ENCODE data around the gene PMM1.

Gene PMM1

GRCh38 chr22:41539146-41540005 lies 50.3 kb downstream of the PMM1 start:
- H3K27me3 ChIP-seq (ENCODE audit: control insufficient read depth in 1 of 2, insufficient read depth in 2 of 2, low read length in 2 of 2) = no peaks in the 10 kb centered on the region
- no peak overlapping the region for H3K27ac ChIP-seq (ENCODE audit: low read length)
- H3K9me3 ChIP-seq (ENCODE audit: control insufficient read depth in 2 of 2, low read length in 2 of 2) = no peaks in the 10 kb centered on the region
- H3K9ac ChIP-seq (ENCODE audit: low read length in 2 of 2) = peak overlapping the region in 1 of 2 donors; percentile 13
- peaks cover 23% of the 10 kb centered on the region for H3K4me1 ChIP-seq (ENCODE audit: control insufficient read depth, insufficient read depth, low read length)
- H3K36me3 ChIP-seq (ENCODE audit: control insufficient read depth in 2 of 2, insufficient read depth in 2 of 2, low read length in 2 of 2) = peaks cover 3 to 12% of the 10 kb centered on the region in 2 donors
- H3K4me3 ChIP-seq (ENCODE audit: low read length in 2 of 2) = no peak overlapping the region

- no peak overlapping the region for H3K27ac ChIP-seq (ENCODE audit: low read length)
Measured at GRCh38 chr22:41538583-41538982, 51.1 kb downstream of the PMM1 start.

GRCh38 chr22:41537203-41537602 lies 52.4 kb downstream of the PMM1 start:
- Histone ChIP-seq H3K4me3 (ENCODE audit: low read length in 2 of 2) (no peak overlapping the region), H3K9me3 (ENCODE audit: control insufficient read depth in 2 of 2, low read length in 2 of 2) (no peaks in the 10 kb centered on the region), H3K9ac (ENCODE audit: low read length in 2 of 2) (no peak overlapping the region), H3K27me3 (ENCODE audit: control insufficient read depth in 1 of 2, insufficient read depth in 2 of 2, low read length in 2 of 2) (no peaks in the 10 kb centered on the region), H3K4me1 (ENCODE audit: control insufficient read depth, insufficient read depth, low read length) (peaks cover 28% of the 10 kb centered on the region), H3K27ac (ENCODE audit: low read length) (no peak overlapping the region), H3K36me3 (ENCODE audit: control insufficient read depth in 2 of 2, insufficient read depth in 2 of 2, low read length in 2 of 2) (peaks cover 3 to 13% of the 10 kb centered on the region in 2 donors)

More at GRCh38 chr22:41538583-41538982, 51.1 kb downstream of the PMM1 start:
- H3K36me3 ChIP-seq (ENCODE audit: control insufficient read depth in 2 of 2, insufficient read depth in 2 of 2, low read length in 2 of 2) = peaks cover 3 to 12% of the 10 kb centered on the region in 2 donors
- peaks cover 27% of the 10 kb centered on the region for H3K4me1 ChIP-seq (ENCODE audit: control insufficient read depth, insufficient read depth, low read length)
- no peak overlapping the region for H3K9ac ChIP-seq (ENCODE audit: low read length in 2 of 2)
- no peaks in the 10 kb centered on the region for H3K27me3 ChIP-seq (ENCODE audit: control insufficient read depth in 1 of 2, insufficient read depth in 2 of 2, low read length in 2 of 2)
- H3K9me3 ChIP-seq (ENCODE audit: control insufficient read depth in 2 of 2, low read length in 2 of 2) = no peaks in the 10 kb centered on the region
- no peak overlapping the region for H3K4me3 ChIP-seq (ENCODE audit: low read length in 2 of 2)

GRCh38 chr22:41535244-41535643 lies 54.4 kb downstream of the PMM1 start:
- Histone ChIP-seq H3K9ac (ENCODE audit: low read length in 2 of 2) (no peak overlapping the region), H3K36me3 (ENCODE audit: control insufficient read depth in 2 of 2, insufficient read depth in 2 of 2, low read length in 2 of 2) (peaks cover 15 to 25% of the 10 kb centered on the region in 2 donors), H3K9me3 (ENCODE audit: control insufficient read depth in 2 of 2, low read length in 2 of 2) (no peaks in the 10 kb centered on the region)

GRCh38 chr22:41534219-41534618 lies 55.4 kb downstream of the PMM1 start:
- no peaks in the 10 kb centered on the region for H3K9me3 ChIP-seq (ENCODE audit: control insufficient read depth in 2 of 2, low read length in 2 of 2)
- H3K36me3 ChIP-seq (ENCODE audit: control insufficient read depth in 2 of 2, insufficient read depth in 2 of 2, low read length in 2 of 2) = peaks cover 14 to 22% of the 10 kb centered on the region in 2 donors
- H3K27ac ChIP-seq (ENCODE audit: low read length) = no peak overlapping the region
- peaks cover 18% of the 10 kb centered on the region for H3K4me1 ChIP-seq (ENCODE audit: control insufficient read depth, insufficient read depth, low read length)
- no peak overlapping the region for H3K4me3 ChIP-seq (ENCODE audit: low read length in 2 of 2)
- no peaks in the 10 kb centered on the region for H3K27me3 ChIP-seq (ENCODE audit: control insufficient read depth in 1 of 2, insufficient read depth in 2 of 2, low read length in 2 of 2)
- H3K9ac ChIP-seq (ENCODE audit: low read length in 2 of 2) = no peak overlapping the region

More at GRCh38 chr22:41535244-41535643, 54.4 kb downstream of the PMM1 start:
- Histone ChIP-seq H3K27me3 (ENCODE audit: control insufficient read depth in 1 of 2, insufficient read depth in 2 of 2, low read length in 2 of 2) (no peaks in the 10 kb centered on the region), H3K4me3 (ENCODE audit: low read length in 2 of 2) (no peak overlapping the region), H3K4me1 (ENCODE audit: control insufficient read depth, insufficient read depth, low read length) (peaks cover 20% of the 10 kb centered on the region), H3K27ac (ENCODE audit: low read length) (no peak overlapping the region)

- Histone ChIP-seq H3K27ac (ENCODE audit: low read length) (peak overlapping the region; percentile 67), H3K4me1 (ENCODE audit: control insufficient read depth, insufficient read depth, low read length) (peaks cover 15% of the 10 kb centered on the region), H3K9ac (ENCODE audit: low read length in 2 of 2) (peak overlapping the region in 1 of 2 donors; percentile 28), H3K27me3 (ENCODE audit: control insufficient read depth in 1 of 2, insufficient read depth in 2 of 2, low read length in 2 of 2) (no peaks in the 10 kb centered on the region), H3K4me3 (ENCODE audit: low read length in 2 of 2) (no peak overlapping the region), H3K9me3 (ENCODE audit: control insufficient read depth in 2 of 2, low read length in 2 of 2) (no peaks in the 10 kb centered on the region), H3K36me3 (ENCODE audit: control insufficient read depth in 2 of 2, insufficient read depth in 2 of 2, low read length in 2 of 2) (peaks cover 21 to 30% of the 10 kb centered on the region in 2 donors)
Measured at GRCh38 chr22:41532908-41533825, 56.5 kb downstream of the PMM1 start.

- Histone ChIP-seq H3K36me3 (ENCODE audit: control insufficient read depth in 2 of 2, insufficient read depth in 2 of 2, low read length in 2 of 2) (peaks cover 24 to 42% of the 10 kb centered on the region in 2 donors), H3K27ac (ENCODE audit: low read length) (peak overlapping the region; percentile 67)
Measured at GRCh38 chr22:41531715-41532477, 57.7 kb downstream of the PMM1 start.

GRCh38 chr22:41530890-41531714 lies 58.5 kb downstream of the PMM1 start:
- no peaks in the 10 kb centered on the region for H3K27me3 ChIP-seq (ENCODE audit: control insufficient read depth in 1 of 2, insufficient read depth in 2 of 2, low read length in 2 of 2)
- H3K27ac ChIP-seq (ENCODE audit: low read length) = peak overlapping the region; percentile 67
- no peak overlapping the region for H3K4me3 ChIP-seq (ENCODE audit: low read length in 2 of 2)
- peaks cover 28% of the 10 kb centered on the region for H3K4me1 ChIP-seq (ENCODE audit: control insufficient read depth, insufficient read depth, low read length)
- H3K36me3 ChIP-seq (ENCODE audit: control insufficient read depth in 2 of 2, insufficient read depth in 2 of 2, low read length in 2 of 2) = peaks cover 30 to 48% of the 10 kb centered on the region in 2 donors
- no peaks in the 10 kb centered on the region for H3K9me3 ChIP-seq (ENCODE audit: control insufficient read depth in 2 of 2, low read length in 2 of 2)
- H3K9ac ChIP-seq (ENCODE audit: low read length in 2 of 2) = no peak overlapping the region

More at GRCh38 chr22:41531715-41532477, 57.7 kb downstream of the PMM1 start:
- Histone ChIP-seq H3K4me1 (ENCODE audit: control insufficient read depth, insufficient read depth, low read length) (peaks cover 21% of the 10 kb centered on the region), H3K9ac (ENCODE audit: low read length in 2 of 2) (peak overlapping the region in 1 of 2 donors; percentile 21), H3K9me3 (ENCODE audit: control insufficient read depth in 2 of 2, low read length in 2 of 2) (no peaks in the 10 kb centered on the region), H3K27me3 (ENCODE audit: control insufficient read depth in 1 of 2, insufficient read depth in 2 of 2, low read length in 2 of 2) (no peaks in the 10 kb centered on the region), H3K4me3 (ENCODE audit: low read length in 2 of 2) (no peak overlapping the region)

- no peak overlapping the region for H3K4me3 ChIP-seq (ENCODE audit: low read length in 2 of 2)
- no peaks in the 10 kb centered on the region for H3K27me3 ChIP-seq (ENCODE audit: control insufficient read depth in 1 of 2, insufficient read depth in 2 of 2, low read length in 2 of 2)
- peaks cover 42 to 60% of the 10 kb centered on the region in 2 donors for H3K36me3 ChIP-seq (ENCODE audit: control insufficient read depth in 2 of 2, insufficient read depth in 2 of 2, low read length in 2 of 2)
- H3K27ac ChIP-seq (ENCODE audit: low read length) = no peak overlapping the region
- no peak overlapping the region for H3K9ac ChIP-seq (ENCODE audit: low read length in 2 of 2)
- no peaks in the 10 kb centered on the region for H3K9me3 ChIP-seq (ENCODE audit: control insufficient read depth in 2 of 2, low read length in 2 of 2)
- peaks cover 46% of the 10 kb centered on the region for H3K4me1 ChIP-seq (ENCODE audit: control insufficient read depth, insufficient read depth, low read length)
Measured at GRCh38 chr22:41528938-41529561, 60.6 kb downstream of the PMM1 start.
